Occipital lobe (tissue), 2 donors: ENCODE data around the gene SHISAL1. TPM values are rescaled to one million over a fixed set of nuclear protein-coding genes. Genes with fewer than 3 reads are reported as not detected.
A peak's percentile ranks its signal among the peaks of the same experiment; 100 is the strongest.
"Not testable (repeated sequence)": the region's sequence is repeated elsewhere in the genome, so short reads cannot be mapped to it uniquely, and the experiment has no call there.

Experiments used
- DNase-seq: peaks from one replicate; lab custom pipeline; 2025; lab: John Stamatoyannopoulos, UW
- total RNA-seq: library from RNA; depleted of rRNA; stranded (reverse); fragments of >200 nt; gene quantifications from one replicate; pipeline ENCODE4 v1.2.3, GENCODE V29; 2014

The SHISAL1 gene
- total RNA-seq, 1 donor from 2014 or later: 13.9 TPM

DNA sequence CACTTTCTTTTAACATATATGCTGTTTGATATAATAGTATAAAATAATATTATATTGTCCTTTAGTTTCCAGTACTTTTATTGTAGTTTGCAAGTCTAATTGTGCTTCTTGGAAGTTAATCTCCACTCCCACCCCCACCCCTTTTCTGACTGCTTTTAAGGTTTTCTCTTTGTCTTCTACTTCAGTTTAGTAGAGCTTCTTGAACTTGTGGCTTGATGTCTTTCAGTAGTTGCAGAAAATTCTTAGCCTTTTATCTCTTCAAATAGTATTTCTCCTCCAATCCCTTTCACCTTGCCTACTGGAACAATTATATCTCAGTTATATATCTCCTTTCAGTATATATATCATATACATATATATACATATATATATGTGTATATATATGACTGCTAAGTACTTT lies 75.5 kb downstream of the SHISAL1 start:
- no peak for DNase-seq

DNA sequence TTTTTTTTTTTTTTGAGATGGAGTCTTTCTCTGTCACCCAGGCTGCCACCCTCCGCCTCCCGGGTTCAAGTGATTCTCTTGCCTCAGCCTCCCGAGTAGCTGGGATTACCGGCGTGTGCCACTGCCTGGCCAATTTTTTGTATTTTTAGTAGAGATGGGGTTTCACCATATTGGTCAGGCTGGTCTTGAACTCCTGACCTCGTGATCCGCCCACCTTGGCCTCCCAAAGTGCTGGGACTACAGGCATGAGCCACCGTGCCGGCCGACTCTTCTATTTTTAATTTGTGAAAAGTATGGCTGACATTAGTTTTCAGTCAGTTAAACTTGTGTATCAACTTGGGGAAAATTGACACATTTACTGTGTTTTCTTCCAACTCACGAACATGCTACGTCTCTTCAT lies 78.4 kb downstream of the SHISAL1 start:
- DNase-seq: not testable (repeated sequence)

DNA sequence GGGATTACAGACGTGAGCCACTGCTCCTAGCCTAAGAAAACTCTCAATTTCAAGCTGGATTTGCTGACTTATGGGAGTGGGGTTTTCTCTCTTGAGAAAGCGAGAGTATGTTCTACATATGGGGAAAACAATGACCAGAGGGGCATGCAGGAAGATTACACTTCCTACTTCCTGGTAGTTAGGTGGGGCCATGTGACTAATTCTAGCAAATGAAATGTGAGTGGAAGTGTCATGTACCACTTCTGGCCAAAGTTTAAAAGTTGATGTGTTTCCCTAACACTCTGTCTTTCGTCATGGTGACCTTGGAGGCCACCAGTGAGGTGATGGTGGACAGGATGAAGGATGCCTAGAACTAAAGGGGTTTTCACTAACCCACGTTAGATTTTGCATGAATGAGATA lies 81.5 kb downstream of the SHISAL1 start:
- DNase-seq: no peak

DNA sequence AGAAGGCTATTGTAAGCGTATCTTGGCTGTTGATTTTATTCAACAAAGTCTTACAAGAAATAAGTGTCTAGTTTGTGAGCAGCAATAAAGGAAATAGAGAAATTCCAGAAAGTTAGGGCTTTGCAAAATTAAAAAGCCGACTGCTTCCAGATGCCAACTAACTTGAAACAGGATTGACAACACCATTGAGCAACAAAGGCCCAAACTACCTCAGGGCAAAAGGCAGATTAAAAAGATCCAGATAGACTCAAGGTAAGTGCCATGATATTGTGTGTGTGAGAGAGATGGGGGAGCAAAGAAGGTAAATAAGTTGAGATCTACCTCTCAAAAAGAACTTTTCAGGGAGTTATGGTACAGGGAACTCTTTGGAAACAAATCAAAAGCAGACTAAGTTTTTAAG lies 82.9 kb downstream of the SHISAL1 start:
- DNase-seq: no peak

DNA sequence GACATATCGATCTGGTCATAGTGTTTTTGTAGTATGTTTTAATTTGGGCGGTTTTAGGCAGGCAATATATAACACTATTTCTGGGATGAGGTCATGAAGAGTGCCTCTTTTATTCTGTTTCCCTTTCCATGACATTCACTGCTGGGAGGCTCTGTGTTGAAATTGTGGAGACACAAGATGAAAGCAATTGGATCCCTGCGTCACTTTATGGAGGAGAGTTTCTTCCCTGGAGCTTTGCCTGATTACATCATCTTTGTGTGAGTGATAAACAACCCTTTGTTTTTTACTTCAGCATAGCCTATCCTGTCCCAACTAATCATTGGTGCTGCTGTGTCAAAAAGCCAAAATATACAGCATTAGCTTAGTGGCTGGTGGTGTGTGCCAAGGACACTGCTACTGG lies 83.4 kb downstream of the SHISAL1 start:
- DNase-seq: no peak

DNA sequence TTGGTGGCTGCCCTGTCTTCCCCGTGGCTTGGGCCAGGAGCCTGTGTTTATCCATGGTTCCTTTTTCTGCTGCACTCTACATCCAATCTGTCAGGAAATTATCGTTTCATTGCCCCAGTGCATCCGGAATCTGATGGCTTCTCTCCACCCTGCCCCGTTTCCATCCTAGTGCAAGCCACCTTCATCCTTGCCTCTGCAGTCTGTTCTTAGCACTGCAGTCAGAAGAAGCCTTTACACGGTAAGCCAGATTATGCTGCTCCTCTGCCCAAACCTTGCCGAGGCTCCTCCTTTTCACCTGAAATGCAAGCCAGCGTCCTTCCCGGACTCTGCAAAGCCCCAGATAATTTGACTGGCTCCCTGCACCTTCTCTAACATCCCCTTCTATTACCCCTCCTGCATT lies 86.9 kb downstream of the SHISAL1 start:
- no peak for DNase-seq

DNA sequence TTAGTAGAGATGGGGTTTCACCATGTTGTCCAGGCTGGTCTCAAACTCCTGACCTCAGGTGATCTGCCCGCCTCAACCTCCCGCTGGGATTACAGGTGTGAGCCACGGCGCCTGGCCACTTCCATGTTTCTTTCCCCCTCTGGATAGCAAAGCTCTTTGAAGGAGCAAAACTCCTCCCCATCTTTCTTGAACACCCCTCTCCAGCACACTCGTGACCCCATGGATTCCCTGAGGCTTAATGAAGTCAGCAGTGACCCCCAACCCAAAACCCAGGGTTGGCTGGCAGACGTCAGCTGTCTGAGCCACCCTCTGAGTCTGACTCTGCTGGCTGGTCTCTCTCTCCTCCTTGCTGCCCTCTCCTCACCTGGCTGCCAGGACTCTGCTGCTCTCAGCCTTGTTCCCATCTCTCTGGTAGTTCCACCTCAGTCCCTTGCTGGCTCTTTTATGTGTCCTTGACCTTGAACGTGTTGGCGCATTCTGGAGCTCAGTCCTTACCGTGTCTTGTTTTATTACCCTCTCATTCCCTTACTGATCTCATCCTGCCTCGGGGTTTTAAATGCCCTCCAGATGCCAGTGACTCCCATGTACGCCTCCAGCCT lies 87.6 kb downstream of the SHISAL1 start:
- no peak for DNase-seq

DNA sequence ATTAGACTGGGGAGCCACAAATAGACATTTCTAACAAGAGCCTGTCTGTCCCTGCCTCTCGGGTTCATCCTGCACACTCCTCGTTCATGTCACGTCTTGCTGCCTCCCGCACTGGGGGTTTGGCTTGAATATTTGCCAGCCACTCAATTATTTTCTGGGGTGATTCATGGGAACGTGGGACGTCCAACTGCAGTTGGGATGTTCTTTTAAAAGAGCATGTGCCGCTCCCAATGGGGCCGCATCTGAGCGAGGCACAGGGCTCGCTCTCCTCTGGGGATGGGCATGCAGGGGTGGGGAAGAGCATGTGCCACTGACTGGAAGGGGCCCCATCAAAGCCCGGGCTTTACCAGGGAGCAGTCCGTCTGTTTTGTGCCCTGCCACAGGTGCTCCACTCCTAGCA lies 88.6 kb downstream of the SHISAL1 start:
- DNase-seq: no peak

DNA sequence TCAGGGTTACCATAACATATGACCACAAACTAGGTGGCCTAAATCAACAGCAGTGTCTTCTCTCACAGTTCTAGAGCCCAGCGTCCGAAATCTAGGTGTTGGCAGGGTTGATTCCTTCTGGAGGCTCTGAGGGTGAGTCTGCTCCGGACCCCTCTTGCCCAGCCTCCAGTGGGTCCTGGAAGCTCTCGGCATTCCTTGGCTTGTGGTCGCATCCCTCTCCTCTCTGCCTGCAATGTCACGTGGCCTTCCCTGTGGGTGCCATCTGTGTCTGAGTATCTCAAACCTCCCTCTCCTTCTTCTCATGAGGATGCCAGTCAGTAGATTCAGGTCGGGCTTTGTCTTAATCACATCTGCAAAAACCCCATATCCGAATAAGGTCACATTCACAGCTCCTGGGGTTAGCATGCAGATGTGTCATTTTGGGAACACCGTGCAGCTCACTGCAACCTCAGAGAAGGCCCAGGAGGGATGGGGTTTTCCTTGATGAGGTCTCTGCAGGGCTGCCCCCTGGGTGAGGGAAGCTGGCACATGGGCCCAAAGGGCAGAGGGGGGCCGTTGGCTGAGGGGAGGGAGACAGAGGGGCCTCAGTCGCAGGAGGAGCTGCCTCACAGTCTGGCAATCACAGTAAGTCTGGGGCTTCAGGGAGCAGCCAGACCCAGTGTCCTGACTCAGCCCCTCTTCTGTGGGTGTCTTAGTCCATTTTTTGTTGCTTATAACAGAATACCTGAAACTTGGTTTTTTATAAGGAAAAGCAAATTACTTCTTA lies 90.9 kb downstream of the SHISAL1 start:
- DNase-seq: no peak

DNA sequence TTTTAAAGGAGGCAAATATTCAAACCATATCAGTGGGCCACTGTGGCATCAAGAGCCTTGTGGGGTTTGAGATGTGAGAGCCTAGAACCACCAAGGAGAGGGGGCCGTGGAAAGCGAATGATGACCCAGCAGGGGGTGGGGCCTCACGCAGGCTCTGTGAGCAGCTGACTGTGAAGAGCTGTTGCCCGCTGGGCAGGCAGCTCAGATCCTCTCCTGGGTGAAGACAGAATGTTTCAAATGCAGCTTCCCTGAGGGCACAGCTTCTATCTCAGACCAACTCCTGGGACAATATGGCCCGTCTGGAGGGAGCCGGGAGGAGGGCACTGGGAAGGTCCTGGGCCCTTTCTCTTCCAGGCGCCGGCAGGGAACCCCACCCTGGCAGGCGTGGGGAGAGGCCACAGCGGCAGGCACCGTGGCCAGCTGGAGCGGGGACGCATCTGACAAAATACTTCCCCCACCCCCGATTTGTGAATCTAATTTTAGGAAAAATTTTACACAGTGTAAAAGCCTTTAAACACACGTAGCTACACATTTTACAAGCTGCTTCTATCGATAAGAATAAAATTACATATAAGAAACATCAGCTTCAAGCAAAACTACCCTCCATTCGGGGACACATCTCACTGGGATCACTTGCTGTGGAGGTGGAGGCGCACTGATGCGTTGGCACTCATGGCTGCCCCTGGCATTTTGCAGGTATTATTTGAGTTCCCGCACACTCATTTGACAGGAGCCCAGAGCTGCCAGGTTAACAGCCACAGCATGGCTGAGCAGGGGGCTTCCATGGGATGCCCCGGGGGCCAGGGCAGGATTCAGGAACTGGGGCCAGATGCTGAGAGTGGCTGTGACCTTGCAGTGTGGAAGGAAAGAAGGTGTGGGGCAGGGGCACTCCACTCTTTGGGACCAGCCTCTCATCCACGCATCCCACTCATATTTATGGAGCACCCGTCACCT lies 91.7 kb downstream of the SHISAL1 start:
- no peak for DNase-seq

DNA sequence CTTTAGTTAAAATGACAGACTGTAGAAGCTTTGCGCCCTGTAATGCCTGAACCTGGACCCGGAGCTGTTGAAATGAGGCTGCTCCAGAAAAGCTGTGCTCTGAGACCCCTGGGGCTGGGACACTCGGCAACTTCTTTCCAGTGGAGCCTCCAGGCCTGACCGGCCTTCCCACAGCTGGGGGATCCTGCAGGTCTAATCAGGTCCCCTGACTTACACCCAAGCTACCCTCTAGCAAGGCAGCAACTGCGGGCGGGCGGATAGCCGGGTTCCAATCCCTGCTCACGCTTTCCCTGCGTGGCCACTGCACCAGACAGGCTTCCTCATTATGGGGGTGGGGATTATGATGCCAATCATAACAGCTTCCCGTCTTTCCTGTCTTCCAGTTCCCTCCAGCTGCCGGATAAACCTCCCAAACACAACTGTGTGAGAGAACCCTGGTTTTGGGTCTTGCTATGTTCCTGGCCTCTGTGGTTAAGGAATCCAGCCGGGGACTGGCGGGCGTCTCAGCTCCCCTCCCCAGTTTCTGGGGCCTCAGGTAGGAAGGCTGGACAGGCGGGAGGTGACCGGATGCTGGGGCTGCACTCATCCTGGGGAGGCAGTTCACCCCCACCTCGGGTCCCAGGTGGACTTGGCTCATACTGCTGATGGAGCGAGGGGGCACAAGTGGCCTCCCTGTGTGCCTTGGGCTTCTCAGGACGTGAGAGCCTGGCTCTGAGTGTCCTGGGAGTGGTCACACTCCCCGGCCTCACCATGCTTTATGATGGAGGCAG lies 93.5 kb downstream of the SHISAL1 start:
- no peak for DNase-seq

DNA sequence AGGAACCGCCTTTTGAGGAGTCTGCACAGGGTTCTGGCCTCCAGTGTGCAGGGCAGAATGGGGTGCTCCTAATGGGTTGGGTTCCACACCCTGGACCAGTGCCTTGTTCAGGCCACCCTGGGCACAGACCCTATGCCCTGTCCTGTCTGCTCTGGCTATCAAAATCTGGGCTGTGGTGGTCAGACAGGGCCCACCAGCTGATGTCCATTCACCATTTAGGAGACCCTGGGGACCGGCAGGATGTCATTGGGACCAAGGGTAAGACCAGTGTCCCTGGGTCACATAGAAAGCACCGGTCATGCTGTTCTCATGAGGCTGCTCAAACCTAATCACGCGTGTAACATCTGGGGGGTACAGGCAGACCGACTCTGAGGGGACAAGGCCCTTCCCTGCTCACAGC lies 94.7 kb downstream of the SHISAL1 start:
- DNase-seq: no peak

DNA sequence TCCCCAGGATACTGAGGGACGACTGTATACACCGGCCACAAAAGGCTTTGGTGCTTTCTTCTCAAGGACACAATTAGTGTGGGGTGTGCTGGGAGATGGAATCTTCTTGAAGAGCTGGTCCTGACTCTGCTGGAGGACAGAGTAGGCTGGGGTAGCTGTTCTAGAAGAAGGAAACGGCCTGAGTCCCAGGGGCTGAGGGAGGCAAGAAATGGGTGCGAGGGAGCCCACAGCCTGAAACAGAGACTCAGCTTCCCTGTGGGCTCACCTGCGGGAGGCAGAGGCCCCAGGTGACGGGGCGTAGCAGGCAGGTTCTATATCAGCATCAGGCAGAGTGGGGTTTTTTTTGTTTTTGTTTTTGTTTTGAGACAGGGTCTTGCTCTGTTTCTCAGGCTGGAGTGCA lies 95.4 kb downstream of the SHISAL1 start:
- DNase-seq: no peak

DNA sequence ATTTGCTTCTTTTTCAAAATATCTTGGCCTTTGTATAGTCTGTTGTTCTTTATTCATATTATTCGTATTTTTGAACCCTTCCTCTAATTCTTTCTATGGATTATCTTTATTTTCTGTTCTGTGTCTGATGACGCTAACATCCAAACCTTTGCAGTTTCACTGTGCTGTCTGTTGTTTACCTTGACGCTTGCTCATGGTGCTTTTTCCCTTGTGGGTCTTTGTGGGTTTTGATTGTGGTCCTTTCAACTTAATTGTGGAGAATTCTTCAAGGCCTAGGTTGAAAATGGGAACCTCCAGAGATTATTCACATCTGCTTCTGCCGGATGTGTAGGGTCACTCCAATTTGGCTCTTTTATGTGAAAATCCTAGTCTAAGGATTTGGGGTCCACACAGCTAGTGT lies 97.5 kb downstream of the SHISAL1 start:
- DNase-seq: no peak

DNA sequence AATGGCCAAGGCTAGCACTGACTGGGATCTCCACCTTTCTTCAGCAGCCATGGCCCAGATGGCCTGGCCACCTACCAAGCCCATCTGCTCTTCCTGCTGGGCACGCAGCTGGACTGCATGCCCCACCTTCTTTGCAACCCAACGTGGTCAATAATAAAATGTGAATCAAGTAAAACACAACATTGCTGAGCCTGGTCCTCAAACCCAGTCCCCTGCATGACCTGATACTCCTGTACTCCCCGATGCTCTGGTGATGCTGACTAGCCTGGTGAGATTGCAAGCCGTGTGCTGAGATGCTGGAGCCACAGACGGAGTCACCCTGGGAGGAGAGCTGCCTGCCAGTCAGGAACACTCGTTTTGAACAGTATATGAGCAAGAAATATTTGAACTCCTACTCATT lies 98.0 kb downstream of the SHISAL1 start:
- no peak for DNase-seq

DNA sequence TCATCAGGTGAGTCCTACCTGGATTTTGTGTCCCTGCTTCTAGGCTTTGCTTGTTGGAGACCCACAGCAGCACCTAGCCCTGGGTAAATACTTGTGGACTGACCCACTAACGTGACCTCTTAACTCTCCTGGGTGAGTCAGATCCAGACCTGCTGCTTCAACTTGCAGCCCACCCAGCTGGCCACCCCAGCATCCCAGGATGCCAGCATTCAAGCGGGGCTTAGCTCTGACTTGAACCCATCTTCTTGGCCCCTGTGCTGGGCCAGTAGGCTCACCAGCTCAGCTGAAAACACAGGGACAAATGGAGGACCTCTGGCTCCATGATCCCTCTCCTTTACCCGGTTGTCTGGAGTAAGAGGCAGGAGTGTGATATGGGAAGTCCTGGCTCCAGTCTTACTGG lies 98.6 kb downstream of the SHISAL1 start:
- no peak for DNase-seq

DNA sequence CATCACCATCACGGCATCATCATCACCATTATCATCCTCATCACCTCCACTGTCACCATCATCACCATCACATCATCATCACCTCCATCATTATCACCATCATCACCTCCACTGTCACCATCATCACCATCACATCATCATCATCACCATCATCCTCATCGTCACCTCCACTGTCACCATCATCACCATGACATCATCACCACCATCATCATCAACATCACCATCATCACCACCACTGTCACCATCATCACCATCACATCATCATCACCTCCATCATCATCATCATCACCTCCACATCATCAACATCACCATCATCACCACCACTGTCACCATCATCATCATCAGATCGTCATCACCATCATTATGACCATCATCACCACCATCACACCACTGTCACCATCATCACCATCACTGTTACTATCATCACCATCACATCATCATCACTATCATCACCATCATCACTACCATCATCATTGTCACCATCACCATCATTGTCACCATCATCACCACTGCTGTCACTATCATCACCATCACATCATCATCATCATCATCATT lies 99.2 kb downstream of the SHISAL1 start:
- DNase-seq: no peak

DNA sequence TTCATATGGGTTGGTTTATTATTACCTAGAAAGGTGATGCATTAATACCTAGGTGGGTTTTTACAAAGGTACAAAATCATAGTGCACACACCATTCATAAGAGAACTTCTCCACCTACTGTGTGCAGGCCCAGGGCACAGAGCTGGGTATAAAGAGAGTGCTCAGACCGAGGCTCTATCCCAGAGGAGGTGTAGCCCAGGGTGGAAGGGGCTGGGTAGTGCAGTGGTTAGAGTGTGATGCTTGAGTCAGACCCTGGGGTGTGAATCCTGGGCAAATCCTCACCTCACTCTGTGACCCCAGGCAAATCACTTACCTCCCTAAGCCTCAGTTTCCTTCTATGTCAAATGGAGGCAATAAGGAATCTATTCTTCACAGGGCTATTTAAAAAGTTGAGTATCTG lies 99.8 kb downstream of the SHISAL1 start:
- DNase-seq: no peak

DNA sequence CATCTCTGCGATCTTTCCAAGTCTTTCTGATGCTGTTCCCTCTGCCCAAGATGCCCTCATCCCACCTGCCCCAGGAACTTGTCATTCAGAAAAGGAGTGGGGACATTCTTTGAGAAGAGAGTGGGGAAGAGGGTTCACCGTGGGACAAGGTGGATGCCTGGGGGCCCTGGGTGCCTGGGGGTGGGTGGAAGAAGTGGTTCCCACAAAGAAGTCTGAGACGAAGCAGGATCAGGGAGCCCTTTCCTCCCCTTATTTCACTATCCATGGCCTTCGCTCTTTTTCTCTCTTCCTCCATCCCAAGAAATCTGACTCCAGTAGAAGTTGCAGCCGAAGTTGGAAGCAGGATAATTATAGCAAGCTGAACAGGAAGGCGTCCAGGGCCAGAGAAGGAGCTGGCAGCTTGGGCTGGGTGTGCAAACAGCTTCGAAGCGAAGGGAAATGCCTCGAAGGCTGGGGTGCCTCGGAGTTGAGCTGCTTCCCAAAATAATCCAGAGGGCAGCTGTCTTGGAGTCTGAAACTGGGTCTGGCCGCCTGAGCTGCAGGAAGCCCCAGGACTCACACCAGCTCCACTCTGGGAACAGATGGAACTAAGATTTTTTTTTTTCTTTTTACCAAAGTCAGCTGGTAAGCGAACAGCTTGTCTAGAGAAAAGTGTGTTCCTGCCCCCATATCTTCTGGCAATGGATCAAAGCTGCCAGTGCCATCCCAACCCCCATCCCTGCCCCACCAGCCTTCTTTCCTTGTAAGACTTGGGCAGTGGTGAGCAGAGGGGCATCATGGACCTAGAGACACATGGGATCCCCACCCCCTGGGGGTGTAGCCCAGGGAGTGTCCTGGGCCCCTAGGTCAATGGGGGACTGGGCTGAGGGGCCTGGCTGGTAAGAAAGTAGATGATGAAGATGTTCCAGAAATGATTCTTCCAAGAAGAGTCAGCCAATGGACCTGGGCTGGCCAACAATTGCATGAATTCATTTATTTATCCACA lies 100.5 kb downstream of the SHISAL1 start:
- DNase-seq: peak; percentile 75
